Cerebellar cortex (tissue), 1 donor: ENCODE measurements around the gene MYOF.
"Not testable (repeated sequence)": the region's sequence is repeated elsewhere in the genome, so short reads cannot be mapped to it uniquely, and the experiment has no call there.

Experiments used
- DNase-seq: peaks from one replicate; pipeline ENCODE4 v3.0.0-alpha.2; 2015; ENCODE audit warnings: low spot score

The MYOF gene

DNA sequence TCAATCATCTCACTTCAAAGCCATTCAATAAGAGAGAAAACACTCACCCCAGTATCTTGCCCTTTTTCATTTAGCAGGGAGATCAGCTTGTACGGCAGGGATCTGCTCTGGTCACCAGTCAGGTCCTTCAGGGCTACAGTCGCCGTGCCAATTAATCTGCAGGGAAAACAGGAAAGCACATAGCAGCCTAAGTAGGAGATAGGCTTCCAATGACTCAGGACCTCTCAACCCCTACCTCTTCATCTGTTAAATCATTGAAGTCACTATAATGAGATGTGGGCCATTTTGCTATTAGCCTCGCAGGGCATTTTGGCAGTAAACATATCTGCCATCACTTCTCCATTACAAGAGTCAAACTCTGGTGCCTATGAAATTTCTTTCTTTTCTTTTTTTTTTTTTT lies 50.8 kb downstream of the MYOF start:
- peak; percentile 82 for DNase-seq

GRCh38 chr10:93425861-93426260 lies 56.3 kb downstream of the MYOF start:
- DNase-seq: no peak

GRCh38 chr10:93422118-93422517 lies 60.0 kb downstream of the MYOF start:
- DNase-seq: no peak

DNA sequence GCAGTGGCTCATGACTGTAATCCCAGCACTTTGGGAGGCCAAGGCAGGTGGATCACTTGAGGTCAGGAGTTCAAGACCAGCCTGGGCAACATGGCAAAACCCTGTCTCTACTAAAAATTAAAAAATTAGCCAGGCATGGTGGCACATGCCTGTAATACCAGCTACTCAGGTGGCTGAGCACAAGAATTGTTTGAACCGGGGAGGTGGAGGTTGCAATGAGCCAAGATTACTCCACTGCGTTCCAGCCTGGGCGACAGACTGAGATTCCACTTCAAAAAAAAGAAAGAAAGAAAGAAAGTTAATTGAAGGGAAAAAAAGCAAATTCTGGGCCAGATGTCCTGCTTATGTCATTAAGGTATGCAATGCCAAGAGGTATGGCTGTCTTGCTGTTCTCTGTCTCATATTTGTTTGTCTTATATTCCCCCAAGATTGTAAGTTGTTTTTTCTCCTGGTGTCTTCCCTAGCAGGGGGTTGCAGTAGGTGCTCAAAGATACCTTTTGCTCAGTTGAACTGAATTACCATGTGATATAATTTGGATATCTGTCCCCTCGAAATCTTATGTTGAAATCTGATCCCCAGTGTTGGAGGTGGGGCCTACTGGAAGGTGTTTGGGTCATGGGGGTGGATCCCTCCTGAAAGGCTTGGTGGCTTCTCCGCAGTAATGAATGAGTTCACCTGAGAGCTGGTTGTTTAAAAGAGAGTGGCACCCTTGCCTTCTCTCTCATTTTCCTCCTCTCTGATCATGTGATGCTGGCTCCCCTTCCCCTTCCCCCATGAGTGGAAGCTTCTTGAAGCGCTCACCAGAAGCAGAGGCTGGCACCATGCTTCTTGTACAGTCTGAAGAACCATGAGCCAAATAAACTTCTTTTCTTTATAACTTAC lies 60.9 kb downstream of the MYOF start:
- no peak for DNase-seq

- DNase-seq: peak; percentile 70
These were observed 62.0 kb downstream of the MYOF start for GRCh38 chr10:93420091-93420490.

DNA sequence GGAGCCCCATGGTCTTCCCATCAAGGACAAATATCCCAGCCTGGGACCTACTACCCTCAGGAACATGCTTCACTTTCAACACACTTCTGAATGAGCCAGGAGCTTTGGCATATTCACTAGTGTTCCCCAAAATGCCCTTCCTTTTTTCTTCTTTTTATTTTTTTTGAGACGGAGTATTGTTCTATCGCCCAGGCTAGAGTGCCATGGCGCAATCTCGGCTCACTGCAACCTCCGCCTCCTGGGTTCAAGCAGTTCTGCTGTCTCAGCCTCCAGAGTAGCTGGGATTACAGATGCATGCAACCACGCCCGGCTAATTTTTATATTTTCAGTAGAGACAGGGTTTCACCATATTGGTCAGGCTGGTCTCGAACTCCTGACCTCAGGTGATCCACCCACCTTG lies 63.1 kb downstream of the MYOF start:
- not testable (repeated sequence) for DNase-seq

DNA sequence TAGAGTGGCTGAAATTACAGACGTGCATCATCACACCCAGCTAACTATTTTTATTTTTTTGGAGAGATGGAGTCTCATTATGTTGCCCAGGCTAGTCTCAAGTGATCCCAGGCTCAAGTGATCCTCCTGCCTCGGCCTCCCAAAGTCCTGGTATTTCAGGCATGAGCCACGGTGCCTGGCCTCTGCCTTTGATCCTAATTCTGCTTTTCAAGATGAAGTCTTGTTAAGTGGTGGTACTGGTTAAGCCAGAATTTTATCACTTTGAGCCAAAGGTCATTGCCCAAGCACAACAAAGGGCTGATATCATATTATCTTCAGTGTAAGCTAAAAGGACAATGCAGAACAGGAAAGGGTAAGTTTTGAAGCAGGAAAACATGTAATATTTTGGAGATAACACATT lies 64.2 kb downstream of the MYOF start:
- DNase-seq: no peak

DNA sequence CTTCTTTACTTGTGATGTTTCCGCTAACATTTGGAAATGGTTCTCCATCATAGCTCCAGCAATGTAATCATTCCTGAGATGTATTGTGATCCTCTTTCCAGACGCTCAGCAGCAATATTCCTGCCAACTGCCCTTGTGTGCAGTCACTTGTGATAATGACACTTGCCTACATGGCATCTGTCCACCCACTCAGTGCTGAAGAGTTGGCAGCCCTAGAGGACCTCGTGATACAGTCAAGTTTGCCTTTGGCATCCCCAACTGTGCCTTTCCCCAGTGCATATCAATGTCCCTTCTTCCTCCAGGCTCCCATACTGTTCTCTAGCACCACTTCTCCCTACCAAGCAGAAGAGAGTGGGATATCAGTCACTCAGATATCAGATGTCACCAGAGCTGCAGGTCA lies 64.9 kb downstream of the MYOF start:
- peak; percentile 83 for DNase-seq

DNA sequence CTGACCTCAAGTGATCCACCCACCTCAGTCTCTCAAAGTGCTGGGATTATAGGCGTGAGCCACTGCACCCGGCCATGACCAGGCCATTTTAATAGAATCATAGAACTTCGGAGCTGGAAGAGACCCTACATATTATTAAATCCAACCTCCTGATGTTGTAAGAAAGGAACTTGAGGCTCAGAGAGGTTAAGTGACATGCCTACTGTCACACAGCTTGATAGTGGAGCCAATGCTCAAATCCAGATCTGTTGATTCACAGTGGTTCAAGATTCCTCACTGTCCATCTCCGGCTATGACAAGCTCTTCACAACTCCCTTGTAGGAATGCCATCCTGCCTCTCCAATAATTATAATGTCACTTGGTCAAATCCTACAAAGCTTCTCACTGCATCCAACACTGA lies 65.3 kb downstream of the MYOF start:
- no peak for DNase-seq

- DNase-seq: no peak
These were observed 66.4 kb downstream of the MYOF start for GRCh38 chr10:93415693-93416092.

DNA sequence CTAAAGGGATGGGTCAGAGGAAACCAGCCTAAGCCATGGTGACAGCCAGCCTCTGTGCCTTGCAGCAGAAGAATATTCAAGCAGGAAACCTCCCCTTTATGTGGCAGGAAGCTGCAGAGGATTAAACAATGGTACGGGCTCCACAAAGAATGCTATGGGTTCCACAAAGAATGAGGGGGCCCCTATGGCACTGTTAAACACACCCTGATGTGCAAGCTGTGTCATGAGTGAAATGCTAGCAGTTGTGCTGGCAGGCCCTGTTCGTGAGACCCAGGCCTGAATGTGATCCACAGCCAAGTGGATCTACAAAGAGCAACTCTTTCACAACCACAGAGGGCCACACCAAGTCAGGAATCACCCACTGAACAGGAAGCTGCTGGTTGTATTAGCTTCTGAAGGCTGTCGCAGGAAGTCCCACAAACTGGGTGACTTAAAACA lies 68.9 kb downstream of the MYOF start:
- no peak for DNase-seq

DNA sequence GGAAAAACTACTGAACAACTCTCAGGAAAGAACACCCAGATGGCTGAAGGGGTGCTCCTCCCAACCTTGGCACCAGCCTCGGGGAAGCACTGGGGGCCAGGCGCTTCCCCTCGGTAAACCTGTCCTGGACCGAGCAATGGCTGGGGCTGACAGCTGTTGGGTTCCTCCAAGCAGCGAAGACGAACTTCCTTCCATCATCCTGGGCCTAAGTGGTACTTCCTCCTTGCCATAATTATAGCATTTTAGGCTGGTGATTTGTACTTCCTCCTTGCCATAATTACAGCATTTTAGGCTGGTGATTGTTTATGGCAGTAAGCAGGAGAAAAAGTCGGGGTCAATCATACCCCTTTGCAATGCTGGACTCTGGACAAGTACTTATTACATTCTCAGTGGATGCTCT lies 69.3 kb downstream of the MYOF start:
- no peak for DNase-seq

- DNase-seq: no peak
These were observed 71.3 kb downstream of the MYOF start for GRCh38 chr10:93410697-93411348.

GRCh38 chr10:93408783-93409182 lies 73.4 kb downstream of the MYOF start:
- DNase-seq: no peak

- no peak for DNase-seq
These were observed 75.6 kb downstream of the MYOF start for GRCh38 chr10:93406364-93407145.

GRCh38 chr10:93404048-93404354 lies 78.1 kb downstream of the MYOF start:
- DNase-seq: no peak

GRCh38 chr10:93403152-93404047 lies 78.7 kb downstream of the MYOF start:
- no peak for DNase-seq

DNA sequence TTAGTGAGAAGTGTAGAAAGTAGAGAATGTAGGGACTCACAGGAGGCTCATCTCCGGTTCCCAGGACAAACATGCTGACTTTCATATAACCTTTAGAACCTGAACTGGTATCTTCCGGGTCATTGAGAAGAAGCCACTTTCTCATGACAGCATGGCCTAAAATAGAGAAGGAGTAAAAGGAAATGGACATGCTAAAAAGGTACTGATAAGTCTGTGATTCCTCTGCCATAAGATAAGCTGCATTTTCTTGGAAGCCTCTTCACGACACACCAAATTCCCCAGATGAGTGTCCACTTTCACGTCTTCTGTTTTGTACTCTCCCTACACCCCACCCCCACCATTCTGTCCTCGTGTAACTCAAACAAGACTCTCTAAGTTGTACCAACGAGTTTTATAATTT lies 79.9 kb downstream of the MYOF start:
- no peak for DNase-seq

- no peak for DNase-seq
These were observed 83.6 kb downstream of the MYOF start for GRCh38 chr10:93398528-93398927.

DNA sequence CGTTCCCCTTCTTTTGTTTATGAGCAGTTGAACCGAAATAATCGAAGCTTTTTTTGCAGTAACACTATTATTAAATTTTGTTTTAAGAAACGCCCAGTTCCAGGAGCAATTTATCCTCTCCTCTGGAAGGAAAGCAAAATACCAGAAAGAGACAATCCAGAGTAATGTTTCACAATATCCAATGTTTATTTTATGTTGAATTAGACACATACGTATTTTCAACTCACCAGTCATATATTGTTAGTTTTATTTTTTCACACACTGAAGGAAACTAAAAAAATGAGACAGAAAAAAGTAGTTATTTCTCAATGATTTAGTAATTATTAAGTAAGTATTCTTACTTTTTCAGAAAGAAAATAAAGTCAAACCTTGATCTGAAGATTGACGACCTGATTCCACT lies 85.1 kb downstream of the MYOF start:
- no peak for DNase-seq

DNA sequence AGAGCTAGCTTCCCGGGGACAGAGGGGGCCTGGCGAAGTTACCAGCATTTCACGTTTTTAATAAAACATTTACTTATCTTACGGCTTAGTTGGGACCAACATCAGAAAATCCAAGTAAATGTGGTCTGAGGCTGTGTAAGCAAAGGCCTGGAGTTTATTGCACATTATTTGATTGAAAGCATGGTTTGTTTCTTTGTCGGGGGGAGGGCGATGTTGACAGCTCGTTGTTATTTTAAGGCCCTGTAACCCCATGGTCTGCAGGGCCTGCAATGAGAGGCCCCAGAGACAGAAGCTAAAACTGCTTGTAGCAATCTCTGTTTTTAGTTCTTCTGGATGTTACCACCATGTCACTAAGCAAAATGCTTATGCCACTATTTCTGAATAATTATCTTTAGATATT lies 88.9 kb downstream of the MYOF start:
- DNase-seq: no peak

DNA sequence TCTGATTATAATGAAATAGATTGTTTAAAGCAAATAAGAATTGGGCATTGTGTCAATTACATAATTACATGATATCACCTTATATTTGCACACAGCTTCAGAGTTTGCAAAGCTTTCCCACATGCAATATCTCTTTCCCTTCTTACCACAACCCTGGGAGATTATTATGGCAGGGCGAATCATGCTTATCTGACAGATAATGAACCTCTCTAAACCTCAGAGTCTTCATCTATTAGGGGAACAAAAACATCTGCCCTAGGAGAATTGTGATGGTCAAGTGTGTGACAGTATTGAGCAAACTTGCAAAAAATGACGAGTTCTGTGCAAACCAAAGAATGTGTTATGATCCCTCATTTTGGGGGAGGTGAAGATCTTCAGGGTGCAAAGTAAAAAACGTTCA lies 90.0 kb downstream of the MYOF start:
- no peak for DNase-seq
